ENCODE results near the gene STEAP3. TPM values are rescaled to one million over a fixed set of nuclear protein-coding genes. Genes with fewer than 3 reads are reported as not detected.

STEAP3 gene
- total RNA-seq, 2 experiments from 2014 or later = not detected

GRCh38 chr2:119250718-119251290, 27.2 kb downstream of the STEAP3 start:
- no peaks in the 10 kb centered on the region for H3K4me1 Mint-ChIP-seq
- POLR2A ChIA-PET = no interaction called here
- DNase-seq = no peak

GRCh38 chr2:119251652-119252051, 28.0 kb downstream of the STEAP3 start:
- H3K9me3 Mint-ChIP-seq = no peaks in the 10 kb centered on the region
- ChIA-PET CTCF (interaction anchor here (0.9 kb wide), 1 partner anchor 14 kb away, joined by 4 read pairs; no protein-coding TSS in a partner anchor), POLR2A (no interaction called here)
- no peaks in the 10 kb centered on the region for H3K36me3 Mint-ChIP-seq (ENCODE audit: low read depth)
- H3K4me3 Mint-ChIP-seq = no peak overlapping the region
- H3K27ac Mint-ChIP-seq = no peak overlapping the region
- DNase-seq = no peak
- no peaks in the 10 kb centered on the region for H3K27me3 Mint-ChIP-seq
- H3K4me1 Mint-ChIP-seq = no peaks in the 10 kb centered on the region

More at GRCh38 chr2:119250718-119251290, 27.2 kb downstream of the STEAP3 start:
- H3K36me3 Mint-ChIP-seq (ENCODE audit: low read depth) = no peaks in the 10 kb centered on the region
- no peaks in the 10 kb centered on the region for H3K9me3 Mint-ChIP-seq
- H3K4me3 Mint-ChIP-seq = no peak overlapping the region
- CTCF ChIA-PET = interaction anchor here (0.9 kb wide), 1 partner anchor 15 kb away, joined by 4 read pairs; no protein-coding TSS in a partner anchor
- H3K27me3 Mint-ChIP-seq = no peaks in the 10 kb centered on the region
- H3K27ac Mint-ChIP-seq = no peak overlapping the region

GRCh38 chr2:119252186-119253113, 28.8 kb downstream of the STEAP3 start:
- ChIA-PET CTCF (no interaction called here), POLR2A (no interaction called here)
- Mint-ChIP-seq H3K27ac (no peak overlapping the region), H3K4me1 (no peaks in the 10 kb centered on the region), H3K4me3 (no peak overlapping the region), H3K9me3 (no peaks in the 10 kb centered on the region), H3K36me3 (ENCODE audit: low read depth) (no peaks in the 10 kb centered on the region), H3K27me3 (no peaks in the 10 kb centered on the region)
- DNase-seq = no peak

GRCh38 chr2:119253114-119253702, 29.6 kb downstream of the STEAP3 start:
- Mint-ChIP-seq H3K9me3 (no peaks in the 10 kb centered on the region), H3K27ac (no peak overlapping the region), H3K36me3 (ENCODE audit: low read depth) (no peaks in the 10 kb centered on the region), H3K4me1 (no peaks in the 10 kb centered on the region), H3K4me3 (no peak overlapping the region), H3K27me3 (no peaks in the 10 kb centered on the region)
- CTCF ChIA-PET = no interaction called here
- no peak for DNase-seq
- POLR2A ChIA-PET = no interaction called here

- DNase-seq = no peak
- Mint-ChIP-seq H3K9me3 (no peaks in the 10 kb centered on the region), H3K27me3 (no peaks in the 10 kb centered on the region), H3K36me3 (ENCODE audit: low read depth) (no peaks in the 10 kb centered on the region), H3K4me3 (no peak overlapping the region), H3K4me1 (no peaks in the 10 kb centered on the region), H3K27ac (no peak overlapping the region)
- ChIA-PET CTCF (no interaction called here), POLR2A (no interaction called here)
Measured at GRCh38 chr2:119253760-119254600, 30.3 kb downstream of the STEAP3 start.

GRCh38 chr2:119254601-119255080, 31.0 kb downstream of the STEAP3 start:
- no peak for DNase-seq
- Mint-ChIP-seq H3K27ac (no peak overlapping the region), H3K27me3 (no peaks in the 10 kb centered on the region), H3K36me3 (ENCODE audit: low read depth) (no peaks in the 10 kb centered on the region), H3K4me3 (no peak overlapping the region), H3K9me3 (no peaks in the 10 kb centered on the region), H3K4me1 (no peaks in the 10 kb centered on the region)
- ChIA-PET POLR2A (no interaction called here), CTCF (interaction anchor here (1.4 kb wide), 1 partner anchor 10 kb away, joined by 4 read pairs; no protein-coding TSS in a partner anchor)

GRCh38 chr2:119255760-119256581, 32.3 kb downstream of the STEAP3 start:
- no peak for DNase-seq
- H3K9me3 Mint-ChIP-seq = no peaks in the 10 kb centered on the region
- H3K4me3 Mint-ChIP-seq = no peak overlapping the region
- ChIA-PET POLR2A (no interaction called here), CTCF (interaction anchor here (1.4 kb wide), 1 partner anchor 9 kb away, joined by 4 read pairs; no protein-coding TSS in a partner anchor)
- no peaks in the 10 kb centered on the region for H3K4me1 Mint-ChIP-seq
- H3K36me3 Mint-ChIP-seq (ENCODE audit: low read depth) = no peaks in the 10 kb centered on the region
- no peak overlapping the region for H3K27ac Mint-ChIP-seq
- H3K27me3 Mint-ChIP-seq = no peaks in the 10 kb centered on the region

- no peaks in the 10 kb centered on the region for H3K9me3 Mint-ChIP-seq
- no peak for DNase-seq
- no peaks in the 10 kb centered on the region for H3K36me3 Mint-ChIP-seq (ENCODE audit: low read depth)
- ChIA-PET POLR2A (no interaction called here), CTCF (no interaction called here)
- H3K4me3 Mint-ChIP-seq = no peak overlapping the region
- H3K27me3 Mint-ChIP-seq = no peaks in the 10 kb centered on the region
- H3K27ac Mint-ChIP-seq = no peak overlapping the region
- no peaks in the 10 kb centered on the region for H3K4me1 Mint-ChIP-seq
Measured at GRCh38 chr2:119256582-119256921, 32.9 kb downstream of the STEAP3 start.

- Mint-ChIP-seq H3K9me3 (no peaks in the 10 kb centered on the region), H3K27ac (no peak overlapping the region), H3K36me3 (ENCODE audit: low read depth) (no peaks in the 10 kb centered on the region), H3K27me3 (no peaks in the 10 kb centered on the region), H3K4me1 (no peaks in the 10 kb centered on the region), H3K4me3 (no peak overlapping the region)
- DNase-seq = no peak
- ChIA-PET POLR2A (no interaction called here), CTCF (no interaction called here)
Measured at GRCh38 chr2:119257198-119257597, 33.6 kb downstream of the STEAP3 start.

- ChIA-PET POLR2A (no interaction called here), CTCF (no interaction called here)
- no peak for DNase-seq
- no peaks in the 10 kb centered on the region for H3K36me3 Mint-ChIP-seq (ENCODE audit: low read depth)
- no peaks in the 10 kb centered on the region for H3K27me3 Mint-ChIP-seq
- H3K4me1 Mint-ChIP-seq = no peaks in the 10 kb centered on the region
- no peak overlapping the region for H3K4me3 Mint-ChIP-seq
- H3K27ac Mint-ChIP-seq = no peak overlapping the region
- H3K9me3 Mint-ChIP-seq = no peaks in the 10 kb centered on the region
Measured at GRCh38 chr2:119259296-119259860, 35.7 kb downstream of the STEAP3 start.

GRCh38 chr2:119260646-119261492, 37.2 kb downstream of the STEAP3 start:
- no peak for DNase-seq

More at GRCh38 chr2:119260646-119261492, 37.2 kb downstream of the STEAP3 start:
- Mint-ChIP-seq H3K27me3 (peaks cover under 1% of the 10 kb centered on the region), H3K9me3 (no peaks in the 10 kb centered on the region), H3K4me1 (no peaks in the 10 kb centered on the region), H3K36me3 (ENCODE audit: low read depth) (no peaks in the 10 kb centered on the region), H3K4me3 (no peak overlapping the region), H3K27ac (no peak overlapping the region)
- POLR2A ChIA-PET = no interaction called here
- CTCF ChIA-PET = no interaction called here

All from activated CD4-positive, alpha-beta memory T cell treated with anti-CD3 and anti-CD28 coated beads, Interleukin-2, amount 10 ng/mL, durations not matched to agents 7 days and 5 days (primary cell).